Measurements from ENCODE around the gene TUBG2.

The TUBG2 gene

GRCh38 chr17:42680331-42680808 is 21.3 kb downstream of the TUBG2 start:
- Histone ChIP-seq H3K9me3 (ENCODE audit: severe bottlenecking) (no peaks in the 10 kb centered on the region), H3K27ac (peak overlapping the region; percentile 98), H3K4me3 (ENCODE audit: low read depth, low read length) (no peak overlapping the region), H3K36me3 (peaks cover 10% of the 10 kb centered on the region), H3K27me3 (ENCODE audit: insufficient read depth, low read depth, severe bottlenecking) (no peaks in the 10 kb centered on the region)
- no peak for TF ChIP-seq CTCF (IDR thresholded peaks at IDR 0.05; ENCODE audit: low read depth, low read length)
- DNase-seq, result peak; percentile 82

GRCh38 chr17:42681976-42682721 is 23.1 kb downstream of the TUBG2 start, which contains the start of gene CNTNAP1:
CNTNAP1 (plus strand) TSS chr17:42682531; CDS start chr17:42682830, 299 bp downstream.
- no peak for TF ChIP-seq CTCF (IDR thresholded peaks at IDR 0.05; ENCODE audit: low read depth, low read length)
- Histone ChIP-seq H3K27me3 (ENCODE audit: insufficient read depth, low read depth, severe bottlenecking) (no peaks in the 10 kb centered on the region), H3K27ac (peak within 1 kb of the TSS; percentile 46), H3K4me3 (ENCODE audit: low read depth, low read length) (peak within 1 kb of the TSS; percentile 65), H3K9me3 (ENCODE audit: severe bottlenecking) (no peaks in the 10 kb centered on the region), H3K36me3 (peaks cover 13% of the 10 kb centered on the region)
- peak; percentile 91 for DNase-seq

GRCh38 chr17:42682722-42683403 is 23.8 kb downstream of the TUBG2 start:
- peak; percentile 81 for DNase-seq
- Histone ChIP-seq H3K27ac (peak overlapping the region; percentile 46), H3K9me3 (ENCODE audit: severe bottlenecking) (no peaks in the 10 kb centered on the region), H3K27me3 (ENCODE audit: insufficient read depth, low read depth, severe bottlenecking) (no peaks in the 10 kb centered on the region), H3K36me3 (peaks cover 18% of the 10 kb centered on the region), H3K4me3 (ENCODE audit: low read depth, low read length) (peak overlapping the region; percentile 65)
- no peak for TF ChIP-seq CTCF (IDR thresholded peaks at IDR 0.05; ENCODE audit: low read depth, low read length)

- DNase-seq, result no peak
- no peak overlapping the region for H3K27ac ChIP-seq
- no peaks in the 10 kb centered on the region for H3K9me3 ChIP-seq (ENCODE audit: severe bottlenecking)
- no peaks in the 10 kb centered on the region for H3K27me3 ChIP-seq (ENCODE audit: insufficient read depth, low read depth, severe bottlenecking)
- peaks cover 25% of the 10 kb centered on the region for H3K36me3 ChIP-seq
- TF ChIP-seq CTCF (IDR thresholded peaks at IDR 0.05; ENCODE audit: low read depth, low read length), result no peak
- H3K4me3 ChIP-seq (ENCODE audit: low read depth, low read length), result peak overlapping the region; percentile 65
These were observed 24.4 kb downstream of the TUBG2 start for GRCh38 chr17:42683407-42684034.

GRCh38 chr17:42684929-42685556 is 26.0 kb downstream of the TUBG2 start:
- Histone ChIP-seq H3K27me3 (ENCODE audit: insufficient read depth, low read depth, severe bottlenecking) (no peaks in the 10 kb centered on the region), H3K9me3 (ENCODE audit: severe bottlenecking) (no peaks in the 10 kb centered on the region), H3K36me3 (peaks cover 40% of the 10 kb centered on the region), H3K4me3 (ENCODE audit: low read depth, low read length) (no peak overlapping the region), H3K27ac (no peak overlapping the region)
- no peak for TF ChIP-seq CTCF (IDR thresholded peaks at IDR 0.05; ENCODE audit: low read depth, low read length)
- no peak for DNase-seq

Data from WERI-Rb-1 (cell line).